Measurements from ENCODE around the gene CSRNP3. TPM values are rescaled to one million over a fixed set of nuclear protein-coding genes. Genes with fewer than 3 reads are reported as not detected.

CSRNP3 gene
- polyA plus RNA-seq, 1 donor (not counting 4 experiments of a cell fraction or from before 2014, with no cell fraction given): 0.87 TPM

DNA sequence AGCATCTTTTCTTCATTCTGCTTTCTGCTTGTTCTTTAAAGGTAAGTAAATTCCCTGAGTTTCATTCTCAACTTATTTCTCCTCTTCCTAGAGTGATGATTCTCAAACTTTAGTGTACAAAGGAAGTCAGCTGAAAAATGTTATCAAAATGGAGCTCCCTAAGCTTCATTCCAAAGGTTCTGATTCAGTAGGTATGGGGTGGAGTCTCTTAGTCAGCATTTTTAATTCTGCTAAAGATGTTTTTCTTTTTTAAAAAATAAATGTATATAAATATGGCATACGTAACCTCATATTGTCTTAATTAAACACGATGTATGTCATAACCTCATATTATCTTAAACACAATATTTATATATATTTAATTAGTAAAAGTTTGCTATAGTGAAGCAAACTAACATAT is 3.1 kb upstream of the CSRNP3 start:
- no peak overlapping the region for H3K9ac ChIP-seq (ENCODE audit: control insufficient read depth, extremely low read depth, insufficient read depth, low read length)
- no peak for DNase-seq (ENCODE audit: low read depth, low spot score)
- no peaks in the 10 kb centered on the region for H3K9me3 ChIP-seq (ENCODE audit: control insufficient read depth, low read depth, low read length)
- dilution Hi-C loops (cut with MboI; ENCODE audit: extremely low pct_ligation_motif_present, low sequenced_read_pairs): no loop called here
- no peaks in the 10 kb centered on the region for H4K20me1 ChIP-seq (ENCODE audit: control insufficient read depth, extremely low read depth, insufficient read depth, low read length)
- no peaks in the 10 kb centered on the region for H3K36me3 ChIP-seq (ENCODE audit: control insufficient read depth in 2 of 2, extremely low read depth in 1 of 2, insufficient read depth in 2 of 2, low read length in 2 of 2)
- no peak overlapping the region for H3K4me3 ChIP-seq (ENCODE audit: control insufficient read depth in 2 of 3, extremely low read depth in 1 of 3, insufficient read depth in 2 of 3, low read depth in 1 of 3, low read length in 3 of 3)
- no peaks in the 10 kb centered on the region for H3K4me1 ChIP-seq (ENCODE audit: control insufficient read depth, extremely low read depth, insufficient read depth, low read length)
- H3K4me2 ChIP-seq (ENCODE audit: control insufficient read depth, extremely low read depth, insufficient read depth, low read depth, low read length): no peak overlapping the region
- TF ChIP-seq CTCF (optimal IDR thresholded peaks at IDR 0.05 in 1 of 3, IDR thresholded peaks at IDR 0.05 in 1 of 3, conservative IDR thresholded peaks at IDR 0.05 in 1 of 3; ENCODE audit: extremely low read depth in 1 of 3, insufficient read depth in 2 of 3, low read length in 3 of 3) (no peak), EZH2 (IDR thresholded peaks at IDR 0.05; ENCODE audit: low read length) (no peak)
- no peaks in the 10 kb centered on the region for H3K9me1 ChIP-seq (ENCODE audit: control insufficient read depth, extremely low read depth, insufficient read depth, low read length)
- H2AFZ ChIP-seq (ENCODE audit: control insufficient read depth, low read length): peak overlapping the region; percentile 17
- no peaks in the 10 kb centered on the region for H3K79me2 ChIP-seq (ENCODE audit: control insufficient read depth, insufficient read depth, low read length)
- no peak for FAIRE-seq
- no peaks in the 10 kb centered on the region for H3K27me3 ChIP-seq (ENCODE audit: control insufficient read depth, extremely low read depth, insufficient read depth, low read length)
- H3K27ac ChIP-seq (ENCODE audit: control insufficient read depth, insufficient read depth, low read length): no peak overlapping the region

- H3K27ac ChIP-seq (ENCODE audit: control insufficient read depth, insufficient read depth, low read length): no peak overlapping the region
- dilution Hi-C loops (cut with MboI; ENCODE audit: extremely low pct_ligation_motif_present, low sequenced_read_pairs): no loop called here
Measured at GRCh38 chr2:165467921-165468320, 1.6 kb upstream of the CSRNP3 start.

More at GRCh38 chr2:165467921-165468320, 1.6 kb upstream of the CSRNP3 start:
- Histone ChIP-seq H3K9me3 (ENCODE audit: control insufficient read depth, low read depth, low read length) (no peaks in the 10 kb centered on the region), H3K4me2 (ENCODE audit: control insufficient read depth, extremely low read depth, insufficient read depth, low read depth, low read length) (no peak overlapping the region), H3K4me1 (ENCODE audit: control insufficient read depth, extremely low read depth, insufficient read depth, low read length) (no peaks in the 10 kb centered on the region), H3K36me3 (ENCODE audit: control insufficient read depth in 2 of 2, extremely low read depth in 1 of 2, insufficient read depth in 2 of 2, low read length in 2 of 2) (no peaks in the 10 kb centered on the region), H3K79me2 (ENCODE audit: control insufficient read depth, insufficient read depth, low read length) (no peaks in the 10 kb centered on the region), H3K9me1 (ENCODE audit: control insufficient read depth, extremely low read depth, insufficient read depth, low read length) (no peaks in the 10 kb centered on the region), H4K20me1 (ENCODE audit: control insufficient read depth, extremely low read depth, insufficient read depth, low read length) (no peaks in the 10 kb centered on the region), H2AFZ (ENCODE audit: control insufficient read depth, low read length) (no peak overlapping the region), H3K9ac (ENCODE audit: control insufficient read depth, extremely low read depth, insufficient read depth, low read length) (no peak overlapping the region), H3K4me3 (ENCODE audit: control insufficient read depth in 2 of 3, extremely low read depth in 1 of 3, insufficient read depth in 2 of 3, low read depth in 1 of 3, low read length in 3 of 3) (no peak overlapping the region), H3K27me3 (ENCODE audit: control insufficient read depth, extremely low read depth, insufficient read depth, low read length) (no peaks in the 10 kb centered on the region)
- DNase-seq (ENCODE audit: low read depth, low spot score) (no peak), FAIRE-seq (no peak)
- TF ChIP-seq EZH2 (IDR thresholded peaks at IDR 0.05; ENCODE audit: low read length) (no peak), CTCF (optimal IDR thresholded peaks at IDR 0.05 in 1 of 3, IDR thresholded peaks at IDR 0.05 in 1 of 3, conservative IDR thresholded peaks at IDR 0.05 in 1 of 3; ENCODE audit: extremely low read depth in 1 of 3, insufficient read depth in 2 of 3, low read length in 3 of 3) (no peak)
